Smooth muscle cell of the coronary artery (primary cell): ENCODE data around the gene CDKL2. TPM values are rescaled to one million over a fixed set of nuclear protein-coding genes. Genes with fewer than 3 reads are reported as not detected.

Experiments
- total RNA-seq: library from RNA; depleted of rRNA; stranded (reverse); fragments of >200 nt; gene quantifications from 2 replicates; pipeline ENCODE4 v1.2.3, GENCODE V29; 2014; ENCODE audit warnings: low replicate concordance

The CDKL2 gene
- total RNA-seq = 0.15 and 1.8 TPM in 2 replicates

DNA sequence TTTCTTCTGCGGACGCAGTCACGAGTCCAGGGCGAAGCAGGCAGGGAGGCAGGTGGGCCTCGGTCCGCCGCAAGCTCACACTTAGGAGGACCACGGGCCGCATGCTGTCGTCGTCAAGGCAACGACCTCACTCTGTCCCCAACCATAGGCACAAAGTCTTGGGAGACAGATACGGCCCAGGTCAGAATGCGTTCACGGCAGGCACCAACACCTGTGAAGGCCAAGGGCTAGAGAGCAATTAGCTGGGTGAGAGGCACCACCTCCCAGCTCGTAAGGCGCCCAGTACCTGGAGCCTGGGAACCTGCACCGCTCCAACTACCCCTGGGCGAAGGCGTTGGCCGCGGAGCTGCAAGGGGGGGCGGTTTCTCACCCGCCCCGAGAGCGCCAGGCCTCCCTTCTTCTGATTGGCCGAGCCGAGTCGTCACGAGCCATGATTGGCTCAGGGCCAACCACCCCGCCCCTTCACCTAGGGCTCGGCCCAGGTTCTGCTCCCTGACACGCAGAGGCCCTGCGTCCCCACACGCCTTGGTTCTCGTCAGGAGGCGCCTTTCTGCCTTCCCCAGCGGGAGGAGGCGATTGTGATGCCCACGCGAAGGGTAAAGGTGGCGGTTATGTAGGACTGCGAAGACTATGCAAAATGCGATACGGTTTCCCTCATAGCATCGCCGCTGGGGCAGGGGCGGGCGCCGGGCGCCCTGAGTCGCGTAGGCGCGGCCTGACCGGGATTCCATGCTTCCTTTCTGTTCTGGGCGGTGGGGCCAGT, at the start of gene CDKL2:
CDKL2 (minus strand) TSS at position 355 of the 763 bp plus-strand sequence. CDS start 4,540 bp downstream, outside the sequence.

DNA sequence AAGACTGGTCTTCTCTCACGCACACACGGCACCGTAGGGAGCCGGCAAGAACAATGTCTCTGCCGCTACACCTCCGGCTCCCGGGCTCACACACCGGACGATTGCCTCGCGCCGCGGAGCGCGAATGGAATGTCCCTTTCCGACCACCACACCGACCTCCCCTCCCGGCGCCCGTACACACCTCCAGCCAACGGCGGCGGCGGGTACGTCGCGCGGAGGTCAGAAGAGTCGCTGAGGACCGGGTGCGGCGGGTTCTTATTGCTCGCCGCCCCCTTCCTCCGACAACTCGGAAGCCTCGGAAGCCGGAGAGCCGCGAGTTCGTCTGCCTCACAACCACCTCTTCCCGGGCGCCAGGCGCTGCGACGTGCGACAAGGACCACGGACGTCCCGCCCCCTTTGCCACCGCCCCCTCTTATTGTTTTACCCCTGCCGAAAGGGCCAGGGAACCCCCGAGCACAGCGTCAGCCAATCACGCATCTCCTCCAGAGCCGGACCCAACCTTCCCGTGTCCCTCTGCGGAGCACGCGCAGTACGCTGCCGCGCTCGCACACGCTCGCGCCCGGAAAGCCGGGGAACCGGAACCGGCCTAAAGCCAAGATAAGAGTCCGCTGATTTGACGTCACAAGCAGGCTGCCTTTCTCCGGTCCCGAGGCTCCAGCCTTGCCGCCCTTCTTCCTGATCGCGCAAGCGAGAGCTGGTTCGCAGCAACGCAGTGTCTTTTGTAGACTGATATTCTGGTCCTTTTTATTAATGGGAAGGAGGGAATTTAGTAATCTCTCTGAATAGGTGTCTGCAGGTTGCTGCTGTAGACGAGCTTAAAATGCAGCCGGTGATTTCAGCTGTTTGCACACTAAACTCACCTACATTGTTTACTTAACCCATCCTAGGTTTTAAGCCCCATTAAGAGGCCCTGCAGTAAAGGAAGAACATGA, 43.0 kb upstream of the CDKL2 start, which contains the start of gene G3BP2:
G3BP2 (minus strand) TSS at position 385 of the 932 bp plus-strand sequence. CDS start 11,386 bp downstream, outside the sequence.

DNA sequence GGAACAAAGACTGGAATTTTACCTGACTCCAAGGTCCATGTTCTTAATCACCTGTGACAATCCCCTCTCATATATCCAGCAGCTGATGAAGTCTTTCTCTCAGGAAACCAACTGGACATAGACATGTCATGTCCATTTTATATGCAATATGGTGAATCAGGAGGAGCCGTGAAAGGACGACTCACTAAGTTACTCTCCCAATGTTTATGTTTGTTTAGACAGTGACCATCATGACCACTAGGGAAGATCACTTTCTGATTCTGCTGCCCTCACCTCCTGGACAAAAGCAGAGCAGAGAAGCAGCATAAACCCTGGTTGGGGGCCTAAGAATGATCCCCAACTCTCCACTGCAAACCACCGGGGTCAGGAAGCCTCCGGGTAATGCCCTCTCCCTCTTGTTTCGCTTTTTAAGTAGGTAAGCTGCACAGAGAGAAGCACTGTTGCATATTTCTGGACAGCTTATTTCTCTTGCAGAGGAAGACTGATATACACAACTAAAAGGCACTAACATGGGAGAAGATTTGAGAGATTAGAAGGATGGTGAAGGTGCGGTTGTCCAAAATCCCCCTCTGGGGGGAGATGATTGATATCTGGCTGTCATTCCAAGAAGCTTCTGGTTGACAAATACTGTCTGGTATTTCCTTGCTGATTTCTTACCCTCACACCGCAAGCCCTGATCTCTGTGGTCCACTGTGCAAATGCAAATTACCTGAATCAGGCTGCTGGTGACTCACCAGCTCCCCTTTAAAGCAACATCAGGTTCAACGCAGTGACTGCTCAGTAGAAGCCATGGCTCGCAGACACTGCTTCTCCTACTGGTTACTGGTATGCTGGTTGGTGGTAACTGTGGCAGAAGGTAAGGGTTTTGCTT, 74.8 kb downstream of the CDKL2 start, which contains the start of gene ODAPH:
ODAPH (plus strand) TSS at position 773 of the 871 bp plus-strand sequence; CDS start at position 790, 17 bp downstream.

Other genes with a start within 250 kb of the CDKL2 start
- 24.7 and 58.5 TPM in 2 replicates for gene RCHY1, start 116.1 kb downstream of the CDKL2 start, total RNA-seq
- gene THAP6, start 116.1 kb downstream of the CDKL2 start, total RNA-seq = 8.9 and 10.9 TPM in 2 replicates
- not detected in 2 replicates for gene ODAPH, start 74.5 kb downstream of the CDKL2 start, total RNA-seq
- 64.2 and 138 TPM in 2 replicates for gene G3BP2, start 42.9 kb upstream of the CDKL2 start, total RNA-seq
- gene USO1, start 94.0 kb upstream of the CDKL2 start, total RNA-seq = 48.7 and 99.5 TPM in 2 replicates